H9 (cell line): ENCODE data around the gene INPP5F. TPM values are rescaled to one million over a fixed set of nuclear protein-coding genes. Genes with fewer than 3 reads are reported as not detected.

Experiments used
- DNase-seq: peaks from one replicate; pipeline ENCODE4 v3.0.0-alpha.2; 2017
- H2AFZ ChIP-seq: one replicate; pipeline ENCODE4 v1.6.1; 2013; ENCODE audit warnings: mild to moderate bottlenecking, low read length, control low read depth, moderate library complexity
- H2AK5ac ChIP-seq: 2 replicates; pipeline ENCODE4 v1.6.1; 2013; ENCODE audit warnings: low read length, control low read depth, mixed read lengths; ENCODE audit not compliant: insufficient read length
- H2BK120ac ChIP-seq: one replicate; pipeline ENCODE4 v1.6.1; 2013; ENCODE audit warnings: low read depth, mild to moderate bottlenecking, low read length, control low read depth, inconsistent platforms; ENCODE audit not compliant: poor library complexity, severe bottlenecking
- H2BK12ac ChIP-seq: 2 replicates; pipeline ENCODE4 v1.6.1; 2013; ENCODE audit warnings: low read length, control low read depth, mixed read lengths, low read depth; ENCODE audit not compliant: insufficient read length
- H2BK15ac ChIP-seq: 2 replicates; pipeline ENCODE4 v1.6.1; 2013; ENCODE audit warnings: low read depth, low read length, control low read depth
- H2BK20ac ChIP-seq: one replicate; pipeline ENCODE4 v1.6.1; 2013; ENCODE audit warnings: low read depth, mild to moderate bottlenecking, low read length, control low read depth, inconsistent platforms; ENCODE audit not compliant: poor library complexity, severe bottlenecking
- H2BK5ac ChIP-seq: 2 replicates; pipeline ENCODE4 v1.6.1; 2013; ENCODE audit warnings: low read length, control low read depth, mixed read lengths; ENCODE audit not compliant: insufficient read length
- H3K14ac ChIP-seq: 2 replicates; pipeline ENCODE4 v1.6.1; 2013; ENCODE audit warnings: low read length, control low read depth; ENCODE audit not compliant: insufficient read depth
- H3K18ac ChIP-seq: 2 replicates; pipeline ENCODE4 v1.6.1; 2013; ENCODE audit warnings: low read depth, mild to moderate bottlenecking, mixed read lengths, low read length, control low read depth; ENCODE audit not compliant: insufficient read length
- H3K23ac ChIP-seq: 2 replicates; pipeline ENCODE4 v1.6.1; 2013; ENCODE audit warnings: low read length, control low read depth, mixed read lengths, low read depth; ENCODE audit not compliant: insufficient read length
- H3K23me2 ChIP-seq: 2 replicates; pipeline ENCODE4 v1.6.1; 2013; ENCODE audit warnings: low read depth, mild to moderate bottlenecking, mixed read lengths, low read length, control low read depth; ENCODE audit not compliant: insufficient read length, poor library complexity, severe bottlenecking
- H3K27ac ChIP-seq: 2 replicates; pipeline ENCODE4 v1.5.1; 2013; ENCODE audit warnings: low read length, control low read depth, mixed read lengths, low read depth; ENCODE audit not compliant: insufficient read length
- H3K27me3 ChIP-seq: 2 replicates; pipeline ENCODE4 v1.6.1; 2013; ENCODE audit warnings: low read length, control low read depth, inconsistent platforms; ENCODE audit not compliant: insufficient read depth
- H3K4ac ChIP-seq: 2 replicates; pipeline ENCODE4 v1.6.1; 2013; ENCODE audit warnings: low read depth, mild to moderate bottlenecking, control low read depth, inconsistent platforms, low read length, moderate library complexity
- H3K4me1 ChIP-seq: 2 replicates; pipeline ENCODE4 v1.6.1; 2013; ENCODE audit warnings: low read length, control low read depth, inconsistent platforms; ENCODE audit not compliant: insufficient read depth
- H3K4me2 ChIP-seq: 2 replicates; pipeline ENCODE4 v1.6.1; 2013; ENCODE audit warnings: low read length, control low read depth, mixed read lengths; ENCODE audit not compliant: insufficient read length, insufficient read depth
- H3K56ac ChIP-seq: 2 replicates; pipeline ENCODE4 v1.6.1; 2013; ENCODE audit warnings: low read depth, mild to moderate bottlenecking, mixed read lengths, low read length, control low read depth; ENCODE audit not compliant: insufficient read length
- H3K79me1 ChIP-seq: 2 replicates; pipeline ENCODE4 v1.6.1; 2013; ENCODE audit warnings: low read depth, mild to moderate bottlenecking, moderate library complexity, low read length, control low read depth, inconsistent platforms; ENCODE audit not compliant: insufficient read depth, poor library complexity, severe bottlenecking
- H3K79me2 ChIP-seq: 2 replicates; pipeline ENCODE4 v1.6.1; 2013; ENCODE audit warnings: low read length, control low read depth, inconsistent platforms; ENCODE audit not compliant: insufficient read depth
- H3K9ac ChIP-seq: 2 replicates; pipeline ENCODE4 v1.6.1; 2013; ENCODE audit warnings: low read length, control low read depth, mixed read lengths; ENCODE audit not compliant: insufficient read length; ENCODE audit errors: extremely low read depth
- H3K9me3 ChIP-seq: one replicate; pipeline ENCODE4 v1.6.1; 2013; ENCODE audit warnings: low read depth, low read length, inconsistent platforms; ENCODE audit not compliant: control insufficient read depth
- H3T11ph ChIP-seq: one replicate; pipeline ENCODE4 v1.6.1; 2013; ENCODE audit warnings: mild to moderate bottlenecking, low read length, control low read depth, inconsistent platforms
- H4K20me1 ChIP-seq: one replicate; pipeline ENCODE4 v1.6.1; 2013; ENCODE audit not compliant: control insufficient read depth, insufficient read length, insufficient read depth
- H4K5ac ChIP-seq: 2 replicates; pipeline ENCODE4 v1.6.1; 2013; ENCODE audit warnings: low read depth, mild to moderate bottlenecking, mixed read lengths, low read length, control low read depth; ENCODE audit not compliant: insufficient read length
- H4K8ac ChIP-seq: replicated peaks from 2 replicates; pipeline ENCODE4 v1.6.1; 2013; ENCODE audit warnings: low read length, control low read depth, mixed read lengths, low read depth; ENCODE audit not compliant: insufficient read length
- H4K91ac ChIP-seq: 2 replicates; pipeline ENCODE4 v1.6.1; 2013; ENCODE audit warnings: low read depth, mild to moderate bottlenecking, moderate library complexity, mixed read lengths, low read length, control low read depth; ENCODE audit not compliant: insufficient read length
- H3K27ac Mint-ChIP-seq, 3 experiments: 2 replicates in 2 of 3; 3 replicates in 1 of 3; pipeline ENCODE4 v1.8.0; 2020 to 2021; ENCODE audit warnings: mixed read lengths in 3 of 3, mild to moderate bottlenecking in 1 of 3, moderate library complexity in 1 of 3
- H3K27me3 Mint-ChIP-seq: 2 replicates; pipeline ENCODE4 v1.8.0; 2021; ENCODE audit warnings: low read depth, mild to moderate bottlenecking, moderate library complexity, mixed read lengths
- H3K36me3 Mint-ChIP-seq, 3 experiments: 2 replicates in 2 of 3; 3 replicates in 1 of 3; pipeline ENCODE4 v1.8.0; 2020 to 2021; ENCODE audit warnings: low read depth in 3 of 3, mixed read lengths in 3 of 3; ENCODE audit not compliant: insufficient read depth in 1 of 3
- H3K4me1 Mint-ChIP-seq, 2 experiments: 2 replicates each; pipeline ENCODE4 v1.8.0; 2020; ENCODE audit warnings: mixed read lengths in 2 of 2
- H3K4me3 Mint-ChIP-seq, 2 experiments: 2 replicates in 1 of 2; 3 replicates in 1 of 2; pipeline ENCODE4 v1.8.0; 2020 to 2021; ENCODE audit warnings: mild to moderate bottlenecking in 2 of 2, mixed read lengths in 2 of 2, moderate library complexity in 1 of 2
- H3K9me3 Mint-ChIP-seq, 2 experiments: 2 replicates in 1 of 2; 3 replicates in 1 of 2; pipeline ENCODE4 v1.8.0; 2020; ENCODE audit warnings: mild to moderate bottlenecking in 2 of 2, mixed read lengths in 2 of 2, moderate library complexity in 1 of 2
- CTCF ChIP-seq: fragments of 200-600 bp; sonication (generic); conservative IDR thresholded peaks from 3 replicates; pipeline ENCODE4 v1.8.0; 2021; ENCODE audit warnings: antibody characterized with exemption, mild to moderate bottlenecking
- WGBS: extraction: QIAGEN DNeasy Blood & Tissue Kit; methylation state at CpG from one replicate; pipeline ENCODE4 v1.1.7; 2013; ENCODE audit warnings: missing lambda C conversion rate, low lambda C conversion rate, mixed read lengths; ENCODE audit not compliant: insufficient read length; ENCODE audit errors: extremely low coverage; 5-methylcytosine and 5-hydroxymethylcytosine counted together
- total RNA-seq: library from RNA; stranded (reverse); gene quantifications from 2 replicates; pipeline ENCODE4 v1.2.1, GENCODE V29; 2021

Gene INPP5F
- total RNA-seq, 1 experiment from 2014 or later: 108 TPM

- H2BK5ac ChIP-seq: no peak overlapping the region
- H3K79me1 ChIP-seq: no peaks in the 10 kb centered on the region
- no peak for TF ChIP-seq CTCF
- H3K4ac ChIP-seq: no peak overlapping the region
- no peaks in the 10 kb centered on the region for H3K79me2 ChIP-seq
- H3K9ac ChIP-seq: no peak overlapping the region
- no peaks in the 10 kb centered on the region for H3K4me1 ChIP-seq
- no peak overlapping the region for H3K23ac ChIP-seq
- no CpG with 5 or more reads among the region's 7 CpGs for WGBS
- H3K14ac ChIP-seq: no peak overlapping the region
- no peaks in the 10 kb centered on the region for H3K27me3 ChIP-seq
- no peak overlapping the region for H4K5ac ChIP-seq
- H3K36me3 Mint-ChIP-seq: peaks cover 0 to 4% (median 3%) of the 10 kb centered on the region in 3 experiments; a peak in 3 of 7 replicates
- no peak overlapping the region for H4K8ac ChIP-seq
- H3K27me3 Mint-ChIP-seq: no peaks in the 10 kb centered on the region
- H3K9me3 ChIP-seq: no peaks in the 10 kb centered on the region
- no peak overlapping the region for H3K4me2 ChIP-seq
- H4K91ac ChIP-seq: no peak overlapping the region
- no peak overlapping the region for H2BK20ac ChIP-seq
- H3K56ac ChIP-seq: no peak overlapping the region
- 0 out of 4 replicates have a peak, but pooled peaks cover 0 to 9% of the 10 kb centered on the region in 2 experiments for H3K4me1 Mint-ChIP-seq
- H3K27ac ChIP-seq: no peak overlapping the region
- H3K27ac Mint-ChIP-seq: no peak overlapping the region
- H3K18ac ChIP-seq: no peak overlapping the region
- no peaks in the 10 kb centered on the region for H3K9me3 Mint-ChIP-seq
- DNase-seq: no peak
- H2BK120ac ChIP-seq: no peak overlapping the region
- H4K20me1 ChIP-seq: no peaks in the 10 kb centered on the region
- no peak overlapping the region for H3T11ph ChIP-seq
- no peak overlapping the region for H3K4me3 Mint-ChIP-seq
- H2BK12ac ChIP-seq: no peak overlapping the region
- no peaks in the 10 kb centered on the region for H3K23me2 ChIP-seq
- no peak overlapping the region for H2AK5ac ChIP-seq
- H2AFZ ChIP-seq: no peak overlapping the region
- H2BK15ac ChIP-seq: no peak overlapping the region
Measured at GRCh38 chr10:119778776-119779445, 53.1 kb downstream of the INPP5F start.
